ENCODE measurements around the gene APEH.

APEH gene

DNA sequence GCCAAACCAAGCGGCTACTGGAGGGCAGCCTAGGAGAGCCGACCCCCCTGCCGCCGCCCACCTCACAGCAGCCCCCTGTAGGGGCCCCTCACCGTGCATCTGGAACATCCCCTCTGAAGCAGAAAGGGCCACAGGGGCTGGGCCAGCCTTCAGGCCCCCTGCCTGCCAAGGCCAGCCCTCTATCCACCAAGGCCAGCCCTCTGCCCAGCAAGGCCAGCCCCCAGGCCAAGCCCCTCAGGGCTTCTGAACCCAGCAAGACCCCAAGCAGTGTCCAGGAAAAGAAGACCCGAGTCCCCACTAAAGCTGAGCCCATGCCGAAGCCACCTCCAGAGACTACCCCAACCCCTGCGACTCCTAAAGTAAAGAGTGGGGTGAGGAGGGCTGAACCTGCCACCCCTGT is 23.5 kb upstream of the APEH start:
- no peak for DNase-seq (ENCODE audit: low spot score)

DNA sequence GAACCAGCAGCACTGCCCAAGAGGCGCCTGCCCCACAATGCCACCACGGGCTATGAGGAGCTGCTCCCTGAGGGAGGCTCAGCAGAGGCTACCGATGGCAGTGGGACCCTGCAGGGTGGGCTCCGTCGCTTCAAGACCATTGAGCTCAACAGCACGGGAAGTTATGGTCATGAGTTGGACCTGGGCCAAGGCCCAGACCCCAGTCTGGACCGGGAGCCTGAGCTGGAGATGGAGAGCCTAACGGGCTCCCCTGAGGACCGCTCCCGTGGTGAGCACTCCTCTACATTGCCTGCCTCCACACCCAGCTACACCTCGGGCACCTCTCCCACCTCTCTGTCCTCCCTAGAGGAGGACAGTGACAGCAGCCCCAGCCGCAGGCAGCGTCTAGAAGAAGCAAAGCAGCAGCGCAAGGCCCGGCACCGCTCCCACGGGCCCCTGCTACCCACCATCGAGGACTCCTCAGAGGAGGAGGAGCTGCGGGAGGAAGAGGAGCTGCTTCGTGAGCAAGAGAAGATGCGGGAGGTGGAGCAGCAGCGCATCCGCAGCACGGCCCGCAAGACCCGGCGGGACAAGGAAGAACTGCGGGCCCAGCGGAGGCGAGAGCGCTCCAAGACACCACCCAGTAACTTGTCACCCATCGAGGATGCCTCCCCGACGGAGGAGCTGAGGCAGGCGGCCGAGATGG is 21.8 kb upstream of the APEH start:
- DNase-seq (ENCODE audit: low spot score): no peak

DNA sequence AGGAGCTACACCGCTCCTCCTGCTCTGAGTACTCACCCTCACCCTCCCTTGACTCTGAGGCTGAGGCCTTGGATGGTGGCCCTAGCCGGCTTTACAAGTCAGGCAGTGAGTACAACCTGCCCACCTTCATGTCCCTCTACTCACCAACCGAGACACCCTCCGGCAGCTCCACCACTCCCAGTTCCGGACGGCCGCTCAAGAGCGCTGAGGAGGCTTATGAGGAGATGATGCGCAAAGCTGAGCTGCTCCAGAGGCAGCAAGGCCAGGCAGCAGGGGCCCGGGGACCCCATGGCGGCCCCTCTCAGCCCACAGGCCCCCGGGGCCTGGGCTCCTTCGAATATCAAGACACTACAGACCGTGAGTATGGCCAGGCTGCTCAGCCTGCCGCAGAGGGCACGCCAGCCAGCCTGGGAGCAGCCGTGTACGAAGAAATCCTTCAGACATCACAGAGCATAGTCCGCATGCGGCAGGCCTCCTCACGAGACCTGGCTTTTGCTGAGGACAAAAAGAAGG is 21.2 kb upstream of the APEH start:
- DNase-seq (ENCODE audit: low spot score): no peak

DNA sequence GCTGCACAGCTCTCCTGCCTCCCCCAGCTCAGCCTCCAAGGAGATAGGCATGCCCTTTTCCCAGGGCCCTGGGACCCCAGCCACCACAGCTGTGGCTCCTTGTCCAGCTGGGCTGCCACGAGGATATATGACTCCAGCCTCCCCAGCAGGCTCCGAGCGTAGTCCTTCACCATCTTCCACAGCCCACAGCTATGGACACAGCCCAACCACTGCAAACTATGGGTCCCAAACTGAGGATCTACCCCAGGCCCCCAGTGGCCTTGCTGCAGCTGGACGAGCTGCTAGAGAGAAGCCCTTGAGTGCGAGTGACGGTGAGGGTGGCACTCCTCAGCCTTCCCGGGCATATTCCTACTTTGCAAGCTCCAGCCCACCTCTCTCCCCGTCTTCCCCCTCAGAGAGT is 20.5 kb upstream of the APEH start:
- no peak for DNase-seq (ENCODE audit: low spot score)

DNA sequence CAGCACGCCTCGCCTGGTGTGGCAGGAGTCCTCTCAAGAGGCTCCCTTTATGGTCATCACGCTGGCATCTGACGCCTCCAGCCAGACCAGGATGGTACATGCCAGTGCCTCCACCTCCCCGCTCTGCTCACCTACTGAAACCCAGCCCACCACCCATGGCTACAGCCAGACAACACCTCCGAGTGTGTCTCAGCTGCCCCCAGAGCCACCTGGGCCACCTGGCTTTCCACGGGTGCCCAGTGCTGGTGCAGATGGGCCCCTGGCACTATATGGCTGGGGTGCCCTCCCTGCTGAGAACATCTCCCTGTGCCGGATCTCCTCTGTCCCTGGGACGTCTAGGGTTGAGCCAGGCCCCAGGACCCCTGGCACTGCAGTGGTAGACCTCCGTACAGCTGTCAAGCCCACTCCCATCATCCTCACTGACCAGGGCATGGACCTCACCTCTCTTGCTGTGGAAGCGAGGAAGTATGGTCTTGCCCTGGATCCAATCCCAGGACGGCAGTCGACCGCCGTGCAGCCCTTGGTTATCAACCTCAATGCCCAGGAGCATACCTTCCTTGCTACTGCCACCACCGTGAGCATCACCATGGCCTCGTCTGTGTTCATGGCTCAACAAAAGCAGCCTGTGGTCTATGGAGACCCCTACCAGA is 19.9 kb upstream of the APEH start:
- DNase-seq (ENCODE audit: low spot score): no peak

DNA sequence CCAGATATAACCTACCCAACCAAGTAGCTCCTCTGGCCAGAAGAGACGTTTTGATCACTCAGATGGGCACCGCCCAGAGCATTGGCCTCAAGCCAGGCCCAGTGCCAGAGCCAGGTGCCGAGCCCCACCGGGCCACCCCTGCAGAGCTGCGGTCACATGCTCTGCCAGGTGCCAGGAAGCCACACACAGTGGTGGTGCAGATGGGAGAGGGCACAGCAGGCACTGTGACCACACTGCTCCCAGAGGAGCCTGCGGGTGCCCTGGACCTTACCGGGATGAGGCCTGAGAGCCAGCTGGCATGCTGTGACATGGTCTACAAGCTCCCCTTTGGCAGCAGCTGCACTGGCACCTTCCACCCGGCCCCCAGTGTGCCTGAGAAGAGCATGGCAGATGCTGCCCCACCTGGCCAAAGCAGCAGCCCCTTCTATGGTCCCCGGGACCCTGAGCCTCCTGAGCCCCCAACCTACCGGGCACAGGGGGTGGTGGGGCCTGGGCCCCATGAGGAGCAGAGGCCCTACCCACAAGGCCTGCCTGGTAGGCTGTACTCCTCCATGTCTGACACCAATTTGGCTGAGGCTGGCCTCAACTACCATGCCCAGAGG is 19.1 kb upstream of the APEH start:
- no peak for DNase-seq (ENCODE audit: low spot score)

DNA sequence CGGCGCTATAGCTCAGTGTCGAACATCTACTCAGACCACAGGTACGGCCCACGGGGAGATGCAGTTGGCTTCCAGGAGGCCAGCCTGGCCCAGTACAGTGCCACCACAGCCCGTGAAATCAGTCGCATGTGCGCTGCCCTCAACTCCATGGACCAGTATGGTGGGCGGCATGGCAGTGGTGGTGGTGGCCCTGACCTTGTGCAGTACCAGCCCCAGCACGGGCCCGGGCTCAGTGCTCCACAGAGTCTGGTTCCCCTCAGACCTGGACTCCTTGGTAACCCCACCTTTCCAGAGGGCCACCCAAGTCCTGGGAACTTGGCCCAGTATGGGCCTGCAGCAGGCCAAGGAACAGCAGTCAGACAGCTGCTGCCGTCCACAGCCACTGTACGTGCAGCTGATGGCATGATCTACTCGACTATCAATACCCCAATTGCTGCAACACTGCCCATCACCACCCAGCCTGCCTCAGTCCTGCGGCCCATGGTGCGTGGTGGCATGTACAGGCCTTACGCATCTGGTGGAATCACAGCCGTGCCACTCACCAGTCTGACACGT is 18.3 kb upstream of the APEH start:
- DNase-seq (ENCODE audit: low spot score): no peak

DNA sequence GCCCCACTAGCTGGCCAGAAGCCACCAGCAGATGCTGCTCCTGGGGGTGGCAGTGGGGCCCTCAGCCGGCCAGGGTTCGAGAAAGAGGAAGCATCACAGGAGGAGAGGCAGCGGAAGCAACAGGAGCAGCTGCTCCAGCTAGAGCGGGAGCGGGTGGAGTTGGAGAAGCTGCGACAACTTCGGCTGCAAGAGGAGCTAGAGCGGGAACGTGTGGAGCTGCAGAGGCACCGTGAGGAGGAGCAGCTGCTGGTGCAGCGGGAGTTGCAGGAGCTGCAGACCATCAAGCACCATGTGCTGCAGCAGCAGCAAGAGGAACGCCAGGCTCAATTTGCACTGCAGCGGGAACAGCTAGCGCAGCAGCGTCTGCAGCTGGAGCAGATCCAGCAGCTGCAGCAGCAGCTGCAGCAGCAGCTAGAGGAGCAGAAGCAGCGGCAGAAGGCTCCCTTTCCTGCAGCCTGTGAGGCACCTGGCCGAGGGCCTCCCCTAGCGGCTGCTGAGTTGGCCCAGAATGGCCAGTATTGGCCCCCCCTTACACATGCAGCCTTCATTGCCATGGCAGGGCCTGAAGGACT is 17.5 kb upstream of the APEH start:
- no peak for DNase-seq (ENCODE audit: low spot score)

DNA sequence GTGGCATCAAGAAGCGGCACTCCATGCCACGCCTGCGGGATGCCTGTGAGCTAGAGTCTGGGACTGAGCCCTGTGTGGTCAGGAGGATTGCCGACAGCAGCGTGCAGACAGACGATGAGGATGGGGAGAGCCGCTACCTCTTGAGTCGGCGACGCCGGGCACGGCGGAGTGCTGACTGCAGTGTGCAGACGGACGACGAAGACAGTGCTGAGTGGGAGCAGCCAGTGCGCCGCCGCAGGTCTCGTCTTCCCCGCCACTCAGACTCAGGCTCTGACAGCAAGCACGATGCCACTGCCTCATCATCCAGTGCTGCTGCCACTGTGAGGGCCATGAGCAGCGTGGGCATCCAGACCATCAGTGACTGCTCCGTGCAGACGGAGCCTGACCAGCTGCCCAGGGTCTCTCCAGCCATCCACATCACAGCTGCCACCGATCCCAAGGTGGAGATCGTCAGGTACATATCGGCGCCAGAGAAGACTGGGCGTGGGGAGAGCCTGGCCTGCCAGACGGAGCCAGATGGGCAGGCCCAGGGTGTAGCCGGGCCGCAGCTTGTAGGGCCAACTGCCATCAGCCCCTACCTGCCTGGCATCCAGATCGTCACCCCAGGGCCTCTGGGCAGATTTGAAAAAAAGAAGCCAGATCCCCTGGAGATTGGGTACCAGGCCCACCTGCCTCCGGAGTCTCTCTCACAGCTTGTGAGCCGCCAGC is 16.8 kb upstream of the APEH start:
- DNase-seq (ENCODE audit: low spot score): no peak

DNA sequence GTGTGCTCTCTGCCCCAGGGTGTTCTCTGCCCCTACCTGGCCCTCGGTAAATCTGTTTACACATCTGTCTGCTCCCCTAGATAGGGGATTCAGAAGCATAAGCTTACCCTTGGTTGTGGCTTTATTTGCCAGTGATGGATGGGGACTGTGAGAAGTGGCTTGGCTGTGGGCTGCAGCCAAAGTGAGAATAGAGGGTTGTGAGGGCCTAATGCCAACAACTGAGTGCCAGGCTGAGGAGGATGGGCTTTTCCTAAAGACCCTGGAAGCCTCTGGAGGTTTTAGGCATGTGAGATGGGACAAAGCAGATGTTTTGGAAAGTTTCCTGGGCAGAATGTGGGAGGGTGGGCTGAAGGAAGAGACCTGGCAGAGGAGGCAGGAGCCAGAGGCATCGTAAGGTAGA is 15.4 kb upstream of the APEH start:
- DNase-seq (ENCODE audit: low spot score): no peak

DNA sequence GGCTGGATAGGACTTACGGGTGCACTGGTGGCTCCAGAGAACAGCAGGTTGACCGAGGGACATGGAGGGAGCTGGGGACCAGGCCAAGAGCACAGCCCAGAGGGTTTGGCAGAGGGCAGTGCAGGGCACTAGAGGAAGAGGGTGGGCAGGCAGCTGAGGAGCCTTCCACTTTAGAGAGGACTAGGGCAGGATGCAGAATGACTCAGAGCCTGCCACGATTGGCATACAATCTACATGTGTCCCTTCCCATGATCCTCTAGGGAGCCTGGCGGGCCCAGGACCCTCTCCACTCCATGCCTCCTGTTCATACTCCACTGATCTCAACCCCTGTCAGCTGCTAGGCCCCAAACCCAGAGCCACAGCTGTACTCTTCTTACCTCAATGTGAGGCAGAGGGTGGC is 14.4 kb upstream of the APEH start:
- DNase-seq (ENCODE audit: low spot score): no peak

DNA sequence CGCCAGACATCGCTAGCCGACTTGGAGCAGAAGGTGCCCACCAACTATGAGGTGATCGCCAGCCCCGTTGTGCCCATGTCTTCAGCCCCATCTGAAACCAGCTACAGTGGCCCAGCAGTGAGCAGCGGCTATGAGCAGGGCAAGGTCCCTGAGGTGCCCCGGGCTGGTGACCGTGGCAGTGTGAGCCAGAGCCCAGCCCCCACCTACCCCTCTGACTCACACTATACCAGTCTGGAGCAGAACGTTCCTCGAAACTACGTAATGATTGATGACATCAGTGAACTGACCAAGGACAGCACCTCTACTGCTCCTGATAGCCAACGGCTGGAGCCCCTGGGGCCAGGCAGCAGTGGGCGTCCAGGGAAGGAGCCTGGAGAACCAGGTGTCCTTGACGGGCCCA is 12.9 kb upstream of the APEH start:
- no peak for DNase-seq (ENCODE audit: low spot score)

DNA sequence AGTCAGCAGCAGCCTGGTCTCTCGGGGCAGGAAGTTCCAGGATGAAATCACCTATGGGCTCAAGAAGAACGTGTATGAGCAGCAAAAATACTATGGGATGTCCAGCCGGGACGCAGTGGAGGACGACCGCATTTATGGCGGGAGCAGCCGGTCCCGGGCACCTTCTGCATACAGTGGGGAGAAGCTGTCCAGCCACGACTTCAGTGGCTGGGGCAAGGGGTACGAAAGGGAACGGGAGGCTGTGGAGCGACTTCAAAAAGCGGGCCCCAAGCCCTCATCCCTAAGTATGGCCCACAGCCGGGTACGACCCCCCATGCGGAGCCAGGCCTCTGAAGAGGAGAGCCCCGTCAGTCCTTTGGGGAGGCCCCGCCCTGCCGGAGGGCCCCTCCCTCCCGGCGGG is 12.1 kb upstream of the APEH start:
- no peak for DNase-seq (ENCODE audit: low spot score)

DNA sequence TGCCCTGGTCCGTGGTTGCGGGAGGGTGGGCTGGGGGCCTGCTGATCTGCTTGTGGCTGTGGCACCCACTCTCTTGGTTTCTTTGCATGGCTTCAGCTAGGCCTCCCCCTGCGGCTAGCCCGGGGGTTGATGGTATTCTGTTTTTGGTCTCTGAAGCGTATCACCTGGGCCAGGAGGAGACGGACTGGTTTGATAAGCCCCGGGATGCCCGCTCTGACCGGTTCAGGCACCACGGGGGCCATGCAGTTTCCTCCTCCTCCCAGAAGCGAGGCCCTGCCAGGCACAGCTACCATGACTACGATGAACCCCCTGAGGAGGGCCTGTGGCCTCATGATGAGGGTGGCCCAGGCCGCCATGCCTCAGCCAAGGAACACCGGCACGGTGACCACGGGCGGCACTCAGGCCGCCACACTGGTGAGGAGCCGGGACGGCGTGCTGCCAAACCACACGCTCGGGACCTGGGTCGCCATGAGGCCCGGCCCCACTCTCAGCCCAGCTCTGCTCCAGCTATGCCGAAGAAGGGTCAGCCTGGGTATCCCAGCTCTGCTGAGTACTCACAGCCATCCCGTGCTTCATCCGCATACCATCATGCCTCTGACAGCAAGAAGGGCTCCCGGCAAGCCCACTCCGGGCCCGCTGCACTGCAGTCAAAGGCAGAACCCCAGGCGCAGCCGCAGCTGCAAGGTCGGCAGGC is 11.3 kb upstream of the APEH start:
- no peak for DNase-seq (ENCODE audit: low spot score)

DNA sequence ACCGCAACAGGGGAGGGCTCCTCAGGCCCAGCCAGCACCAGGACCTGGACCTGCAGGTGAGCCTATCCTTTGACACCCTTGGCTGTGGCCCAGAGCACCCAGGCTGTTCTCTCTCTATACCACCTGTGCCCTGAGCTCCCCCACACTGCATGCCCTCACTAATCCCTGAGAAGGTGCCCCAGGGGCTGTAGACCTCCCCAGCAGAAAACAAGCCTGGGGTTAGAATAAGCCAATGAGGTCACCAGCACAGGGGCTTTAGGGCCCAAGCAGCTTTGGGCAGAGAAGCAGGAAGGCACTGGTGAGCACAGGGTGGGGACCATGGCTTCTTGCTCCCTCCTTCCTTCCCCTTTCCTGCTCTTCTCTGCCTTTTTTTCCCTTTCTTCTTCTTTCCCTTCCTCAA is 10.3 kb upstream of the APEH start:
- no peak for DNase-seq (ENCODE audit: low spot score)

DNA sequence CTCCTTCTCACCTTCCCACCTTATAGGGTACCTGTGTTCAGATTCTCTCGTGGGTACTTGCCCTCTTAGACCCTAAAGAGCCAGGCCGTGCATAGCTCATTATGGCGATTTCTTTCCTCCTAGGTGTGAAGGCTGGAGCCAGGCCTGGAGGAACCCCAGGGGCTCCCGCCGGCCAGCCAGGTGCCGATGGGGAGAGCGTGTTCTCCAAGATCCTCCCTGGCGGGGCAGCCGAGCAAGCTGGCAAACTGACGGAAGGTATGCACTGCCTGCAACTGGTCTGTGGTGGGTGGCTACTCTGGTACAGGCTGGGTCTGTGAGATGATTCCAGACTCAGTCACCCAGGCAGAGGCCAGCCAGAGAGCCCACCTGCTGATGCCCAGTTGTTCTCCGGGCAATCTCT is 9.9 kb upstream of the APEH start:
- no peak for DNase-seq (ENCODE audit: low spot score)

DNA sequence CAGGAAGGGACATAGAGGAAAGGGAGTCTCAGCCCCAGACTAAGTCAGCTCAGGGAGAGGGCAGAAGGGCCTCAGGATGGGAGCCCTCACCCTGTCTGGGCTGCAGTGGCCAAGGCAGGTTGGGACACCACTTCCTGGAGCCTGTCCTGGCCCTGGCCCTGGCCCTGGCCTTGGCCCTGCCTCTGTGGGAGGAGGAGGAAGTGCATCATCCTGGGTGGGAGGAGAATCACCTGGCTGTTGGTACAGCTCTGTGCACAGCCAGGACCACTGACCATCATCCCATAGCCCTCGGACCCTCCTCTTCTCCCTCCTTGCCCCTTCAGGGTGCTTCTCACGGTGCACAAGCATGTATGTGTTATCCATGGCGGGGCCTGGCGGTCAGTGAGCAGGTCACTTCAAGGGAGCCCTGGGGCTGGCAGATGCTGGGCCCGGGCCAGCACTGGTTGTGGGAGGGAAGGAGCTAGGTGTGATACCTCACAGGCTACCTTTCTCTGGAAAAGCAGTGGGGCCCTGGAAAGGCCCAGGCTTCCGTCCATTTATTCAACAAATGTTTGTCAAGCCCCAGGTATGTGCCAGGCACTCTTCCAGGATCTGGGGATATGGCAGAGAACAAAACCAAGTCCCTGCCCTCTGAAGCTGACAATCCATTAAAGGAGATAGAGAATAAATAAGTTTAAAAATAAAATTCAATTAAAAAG is 8.2 kb upstream of the APEH start:
- DNase-seq (ENCODE audit: low spot score): no peak

DNA sequence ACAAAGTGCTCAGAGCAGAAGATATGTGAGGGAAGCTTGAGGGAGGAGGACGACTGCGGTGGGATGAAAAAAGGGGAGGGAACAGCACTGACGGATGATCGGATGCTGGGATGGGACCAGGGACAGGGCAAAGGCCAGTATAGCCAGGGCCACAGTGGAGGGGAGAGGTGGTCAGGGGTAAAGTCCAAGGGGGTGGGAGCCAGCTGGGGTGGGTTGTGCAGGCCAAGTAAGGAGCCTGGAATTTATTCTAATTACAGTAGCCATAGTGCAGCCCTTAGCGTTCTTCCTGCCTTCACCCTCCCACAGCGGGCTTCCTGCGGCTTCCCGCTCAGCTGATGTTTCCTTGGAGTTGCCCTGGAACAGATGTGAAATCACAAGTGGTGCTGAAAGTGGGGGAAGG is 7.6 kb upstream of the APEH start:
- no peak for DNase-seq (ENCODE audit: low spot score)

DNA sequence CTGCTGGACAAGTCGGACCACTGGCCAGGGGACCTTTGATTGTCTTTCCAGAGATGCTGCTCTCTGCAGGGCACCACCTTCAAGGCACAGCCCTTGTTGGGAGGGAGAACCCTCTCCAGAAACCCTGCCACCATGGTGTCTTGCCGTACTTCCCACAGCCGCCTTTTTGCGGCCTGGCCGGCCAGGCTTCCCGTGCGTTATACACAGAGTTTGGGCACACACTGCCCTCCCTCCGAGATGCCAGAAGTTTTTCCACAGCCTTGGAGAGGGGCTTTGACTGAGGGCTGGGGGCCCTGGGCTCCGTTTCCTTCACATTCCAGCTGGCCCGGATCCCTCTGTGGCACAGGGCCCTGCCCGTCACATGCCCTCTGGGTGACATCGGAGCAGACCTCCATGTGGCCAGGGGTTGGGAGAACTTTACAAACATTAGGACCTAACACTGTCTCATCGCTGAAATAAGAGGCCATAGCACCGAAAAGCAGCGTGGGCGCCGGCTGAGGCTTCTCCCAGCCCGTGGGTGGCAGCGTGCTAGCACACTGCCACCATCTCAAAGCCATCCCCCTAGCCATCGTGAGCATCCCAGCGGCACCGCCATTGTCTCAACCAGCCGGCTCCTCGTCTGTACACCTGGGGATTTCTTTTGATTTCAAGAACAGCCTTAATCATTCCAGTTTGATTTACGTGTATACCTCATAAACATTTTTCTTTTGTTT is 6.3 kb upstream of the APEH start:
- no peak for DNase-seq (ENCODE audit: low spot score)

DNA sequence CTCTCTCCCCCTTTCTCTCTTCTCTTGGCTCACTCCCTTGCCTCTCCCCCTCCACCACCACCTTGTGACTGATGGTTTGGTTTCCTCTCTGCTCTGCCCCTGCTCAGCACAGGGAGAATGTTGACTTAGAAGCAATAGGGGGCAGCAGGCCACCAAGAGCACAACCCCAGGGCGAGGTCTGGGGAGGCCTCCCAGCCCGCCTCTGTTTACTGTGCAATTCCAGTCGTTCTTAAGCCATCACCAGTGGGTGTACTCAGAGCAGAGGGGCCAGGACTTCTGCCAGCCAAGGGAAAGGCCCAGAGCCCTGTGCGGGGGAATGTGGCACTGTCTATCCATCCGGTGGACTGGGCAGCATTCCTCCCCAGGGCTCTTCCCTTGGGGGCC is 5.7 kb upstream of the APEH start:
- no peak for DNase-seq (ENCODE audit: low spot score)

All from pons (tissue), 1 donor.